Measurements from ENCODE around the gene HOXB6.

HOXB6 gene

GRCh38 chr17:48611681-48612455 lies 7.1 kb upstream of the HOXB6 start (continued):
- TF ChIP-seq ZNF266 (tag by site-specific recombination; IDR thresholded peaks at IDR 0.05; ENCODE audit: low read depth) (no peak), ZNF2 (tag by site-specific recombination; IDR thresholded peaks at IDR 0.05) (peak; percentile 89), ZSCAN4 (tag by site-specific recombination; IDR thresholded peaks at IDR 0.05) (peak; percentile 25; the same call in 1 of the 2 replicates), GLIS2 (tag by site-specific recombination; IDR thresholded peaks at IDR 0.05) (peak; percentile 99), ZNF670 (tag by site-specific recombination; IDR thresholded peaks at IDR 0.05; ENCODE audit: low read depth) (no peak), ZNF174 (tag by site-specific recombination; IDR thresholded peaks at IDR 0.05) (no peak), ZNF621 (tag by site-specific recombination; IDR thresholded peaks at IDR 0.05) (no peak), ZBTB11 (tag by site-specific recombination; conservative IDR thresholded peaks at IDR 0.05; ENCODE audit: low read depth) (peak; percentile 31), ELK4 (IDR thresholded peaks at IDR 0.05; ENCODE audit: borderline replicate concordance, low read depth, low read length) (no peak), ZNF692 (tag by site-specific recombination; IDR thresholded peaks at IDR 0.05) (peak; percentile 34; the same call in 1 of the 2 replicates), KLF17 (tag by site-specific recombination; IDR thresholded peaks at IDR 0.05) (peak; percentile 53; the same call in 1 of the 2 replicates), ZBTB8A (tag by site-specific recombination; IDR thresholded peaks at IDR 0.05) (peak; percentile 100), EGR2 (tag by site-specific recombination; IDR thresholded peaks at IDR 0.05; ENCODE audit: low read depth) (no peak; the same call in 1 of the 2 replicates), ZNF791 (tag by site-specific recombination; IDR thresholded peaks at IDR 0.05) (no peak), MZF1 (tag by site-specific recombination; IDR thresholded peaks at IDR 0.05; ENCODE audit: borderline replicate concordance) (0 out of 2 replicates have a peak, but pooled peaks have one; percentile 64), ZNF501 (tag by site-specific recombination; IDR thresholded peaks at IDR 0.05) (peak; percentile 89), ZNF292 (tag by site-specific recombination; IDR thresholded peaks at IDR 0.05; ENCODE audit: borderline replicate concordance, low read depth) (no peak), ZNF362 (tag by site-specific recombination; IDR thresholded peaks at IDR 0.05) (0 out of 2 replicates have a peak, but pooled peaks have one; percentile 45), IKZF3 (tag by site-specific recombination; IDR thresholded peaks at IDR 0.05) (peak; percentile 94), ZNF398 (tag by site-specific recombination; IDR thresholded peaks at IDR 0.05) (peak; percentile 89), ZBTB21 (tag by site-specific recombination; IDR thresholded peaks at IDR 0.05) (0 out of 2 replicates have a peak, but pooled peaks have one; percentile 46), ZNF19 (tag by site-specific recombination; IDR thresholded peaks at IDR 0.05; ENCODE audit: low read depth) (no peak), HOXA7 (CRISPR knock-in tag; IDR thresholded peaks at IDR 0.05; ENCODE audit: borderline replicate concordance) (no peak), PRDM4 (tag by site-specific recombination; IDR thresholded peaks at IDR 0.05) (peak; percentile 45; the same call in 1 of the 2 replicates)
